GM18498 (cell line): Measurements from ENCODE around the gene PXMP2.
"Not testable (repeated sequence)": the region's sequence is repeated elsewhere in the genome, so short reads cannot be mapped to it uniquely, and the experiment has no call there.

Source experiments
- ATAC-seq: cut with Tn5 transposase; IDR thresholded peaks from one replicate; pipeline ENCODE4 v1.9.1; 2021; ENCODE audit warnings: mild to moderate bottlenecking, moderate library complexity; ENCODE audit not compliant: unreplicated experiment

Gene PXMP2

DNA sequence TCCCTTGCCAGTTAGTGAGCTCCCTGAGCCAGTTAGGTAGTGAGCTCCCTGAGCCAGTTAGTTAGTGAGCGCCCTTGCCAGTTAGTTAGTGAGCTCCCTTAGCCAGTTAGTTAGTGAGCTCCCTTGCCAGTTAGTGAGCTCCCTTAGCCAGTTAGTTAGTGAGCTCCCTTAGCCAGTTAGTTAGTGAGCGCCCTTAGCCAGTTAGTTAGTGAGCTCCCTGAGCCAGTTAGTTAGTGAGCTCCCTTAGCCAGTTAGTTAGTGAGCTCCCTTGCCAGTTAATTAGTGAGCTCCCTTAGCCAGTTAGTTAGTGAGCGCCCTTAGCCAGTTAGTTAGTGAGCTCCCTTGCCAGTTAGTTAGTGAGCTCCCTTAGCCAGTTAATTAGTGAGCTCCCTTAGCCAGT, 4.6 kb downstream of the PXMP2 start:
- ATAC-seq: not testable (repeated sequence)

DNA sequence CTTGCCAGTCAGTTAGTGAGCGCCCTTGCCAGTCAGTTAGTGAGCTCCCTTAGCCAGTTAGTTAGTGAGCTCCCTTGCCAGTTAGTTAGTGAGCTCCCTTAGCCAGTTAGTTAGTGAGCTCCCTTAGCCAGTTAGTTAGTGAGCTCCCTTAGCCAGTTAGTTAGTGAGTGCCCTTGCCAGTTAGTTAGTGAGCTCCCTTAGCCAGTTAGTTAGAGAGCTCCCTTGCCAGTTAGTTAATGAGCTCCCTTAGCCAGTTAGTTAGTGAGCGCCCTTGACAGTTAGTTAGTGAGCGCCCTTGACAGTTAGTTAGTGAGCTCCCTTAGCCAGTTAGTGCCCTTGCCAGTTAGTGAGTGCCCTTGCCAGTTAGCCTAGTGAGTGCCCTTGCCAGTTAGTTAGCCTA, 7.5 kb downstream of the PXMP2 start:
- ATAC-seq: not testable (repeated sequence)

- no peak for ATAC-seq
Observed at GRCh38 chr12:132695431-132695830, 8.0 kb downstream of the PXMP2 start.

- no peak for ATAC-seq
Observed at GRCh38 chr12:132698341-132698740, 11.0 kb downstream of the PXMP2 start.

GRCh38 chr12:132700212-132700822, 12.9 kb downstream of the PXMP2 start:
- ATAC-seq: peak; percentile 52

DNA sequence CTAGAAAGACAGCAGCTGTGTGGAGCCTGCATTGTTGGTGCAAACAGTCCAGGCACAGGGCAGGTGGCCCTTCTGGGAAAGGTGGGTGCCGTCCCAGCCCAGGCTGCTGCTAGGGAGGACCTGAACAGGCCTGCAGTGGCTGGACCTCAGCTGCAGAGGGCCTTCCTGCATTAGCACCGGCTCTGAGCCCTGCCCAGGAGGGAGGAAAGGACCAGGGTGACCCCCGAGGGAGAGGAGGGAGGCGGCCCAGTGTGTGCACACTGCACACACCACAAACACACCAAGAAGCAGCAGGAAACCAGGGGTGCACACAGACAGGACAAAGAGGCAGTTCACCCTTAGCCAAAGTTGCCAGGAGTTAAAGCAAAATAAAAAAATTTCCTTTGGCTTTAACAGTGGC, 15.3 kb downstream of the PXMP2 start:
- ATAC-seq: no peak

GRCh38 chr12:132703641-132704040, 16.3 kb downstream of the PXMP2 start:
- ATAC-seq: no peak

GRCh38 chr12:132707241-132707640, 19.9 kb downstream of the PXMP2 start:
- ATAC-seq: no peak

GRCh38 chr12:132708150-132708549, 20.8 kb downstream of the PXMP2 start:
- ATAC-seq: no peak

- peak; percentile 23 for ATAC-seq
Observed at GRCh38 chr12:132710043-132710404, 22.6 kb downstream of the PXMP2 start.

DNA sequence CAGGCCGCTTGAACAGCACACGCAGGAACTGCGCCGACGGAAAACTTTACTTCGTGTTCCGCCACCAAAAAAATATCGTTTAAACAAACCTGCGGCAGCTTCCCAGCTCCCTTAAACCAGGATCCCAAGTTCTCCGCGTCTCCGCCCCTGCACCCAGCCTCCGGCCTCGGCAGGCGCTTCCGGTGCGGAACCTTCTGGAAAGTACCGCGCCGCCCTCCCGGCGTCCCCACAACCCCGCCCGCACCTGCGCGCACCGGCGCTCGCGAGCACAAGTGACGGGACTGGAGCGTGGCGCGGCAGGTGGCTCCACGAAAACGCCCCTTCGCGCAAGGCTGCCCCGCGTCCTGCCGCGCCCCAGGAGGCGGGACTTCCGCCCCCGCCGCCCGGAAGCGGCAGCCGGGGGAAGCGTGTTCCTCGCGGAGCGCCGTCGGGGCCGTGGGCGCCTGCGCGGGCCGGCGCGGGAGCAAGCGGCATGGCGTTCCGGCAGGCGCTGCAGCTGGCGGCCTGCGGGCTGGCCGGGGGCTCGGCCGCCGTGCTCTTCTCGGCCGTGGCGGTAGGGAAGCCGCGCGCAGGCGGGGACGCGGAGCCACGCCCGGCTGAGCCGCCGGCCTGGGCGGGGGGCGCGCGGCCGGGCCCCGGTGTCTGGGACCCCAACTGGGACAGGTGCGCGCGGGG, 23.2 kb downstream of the PXMP2 start, which contains the start of gene PGAM5:
PGAM5 (plus strand) TSS at position 438 of the 675 bp plus-strand sequence; CDS start at position 473, 35 bp downstream.
- ATAC-seq: peak; percentile 93

DNA sequence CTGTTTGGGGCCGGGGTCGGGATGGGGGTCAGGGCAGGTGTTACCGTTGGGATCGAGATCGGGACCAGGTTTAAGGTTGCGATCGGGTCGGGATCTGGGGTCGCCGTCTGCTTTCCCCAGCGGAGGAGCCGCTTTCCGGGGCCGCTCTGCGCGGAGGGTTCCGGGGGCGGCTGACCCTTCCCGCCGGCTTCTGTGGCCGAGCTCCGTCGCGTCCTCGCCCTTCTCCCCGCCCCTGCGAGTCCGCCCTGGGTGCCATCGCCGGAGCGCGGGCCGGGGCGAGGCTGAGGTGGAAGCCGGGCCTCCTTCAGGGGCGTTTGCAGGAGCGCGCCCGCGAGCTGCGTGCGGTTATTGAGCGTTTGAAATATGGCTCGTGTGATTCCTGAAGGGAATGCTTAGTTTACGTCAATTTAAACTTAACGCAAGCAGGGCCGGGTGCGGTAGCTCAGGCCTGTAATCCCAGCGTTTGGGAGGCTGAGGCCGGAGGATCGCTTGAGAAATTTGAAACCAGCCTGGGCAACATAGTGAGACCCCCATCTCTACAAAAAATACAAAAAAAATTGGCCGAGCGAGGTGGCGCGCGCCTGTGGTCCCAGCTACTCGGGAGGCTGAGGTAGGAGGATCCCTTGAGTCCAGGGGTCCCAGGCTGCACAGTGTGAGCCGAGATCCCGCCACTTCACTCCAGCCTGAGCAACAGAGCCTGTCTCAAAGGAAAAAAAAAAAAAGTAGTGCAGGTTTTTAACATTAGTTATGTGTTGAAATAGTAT, 23.9 kb downstream of the PXMP2 start:
- no peak for ATAC-seq

- ATAC-seq: no peak
Observed at GRCh38 chr12:132713123-132713522, 25.7 kb downstream of the PXMP2 start.

DNA sequence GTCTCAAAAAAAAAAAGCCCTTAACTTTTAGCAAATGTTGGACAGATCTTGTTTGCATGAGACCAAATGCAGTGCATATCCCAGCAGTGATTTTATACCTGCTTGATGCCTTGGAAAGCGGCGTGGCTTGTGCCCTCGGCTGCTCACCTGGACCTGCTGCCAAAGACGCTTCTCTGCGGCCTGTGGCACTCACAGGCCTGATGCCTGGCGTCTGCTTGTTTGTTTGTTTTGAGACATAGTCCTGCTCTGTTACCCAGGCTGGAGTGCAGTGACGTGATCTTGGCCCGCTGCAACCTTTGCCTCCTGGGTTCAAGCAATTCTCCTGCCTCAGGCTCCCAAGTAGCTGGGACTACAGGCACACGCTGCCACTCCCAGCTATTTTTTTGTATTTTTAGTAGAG, 28.5 kb downstream of the PXMP2 start:
- no peak for ATAC-seq

- ATAC-seq: no peak
Observed at GRCh38 chr12:132716356-132716755, 29.0 kb downstream of the PXMP2 start.

- ATAC-seq: no peak
Observed at GRCh38 chr12:132717011-132717410, 29.6 kb downstream of the PXMP2 start.

DNA sequence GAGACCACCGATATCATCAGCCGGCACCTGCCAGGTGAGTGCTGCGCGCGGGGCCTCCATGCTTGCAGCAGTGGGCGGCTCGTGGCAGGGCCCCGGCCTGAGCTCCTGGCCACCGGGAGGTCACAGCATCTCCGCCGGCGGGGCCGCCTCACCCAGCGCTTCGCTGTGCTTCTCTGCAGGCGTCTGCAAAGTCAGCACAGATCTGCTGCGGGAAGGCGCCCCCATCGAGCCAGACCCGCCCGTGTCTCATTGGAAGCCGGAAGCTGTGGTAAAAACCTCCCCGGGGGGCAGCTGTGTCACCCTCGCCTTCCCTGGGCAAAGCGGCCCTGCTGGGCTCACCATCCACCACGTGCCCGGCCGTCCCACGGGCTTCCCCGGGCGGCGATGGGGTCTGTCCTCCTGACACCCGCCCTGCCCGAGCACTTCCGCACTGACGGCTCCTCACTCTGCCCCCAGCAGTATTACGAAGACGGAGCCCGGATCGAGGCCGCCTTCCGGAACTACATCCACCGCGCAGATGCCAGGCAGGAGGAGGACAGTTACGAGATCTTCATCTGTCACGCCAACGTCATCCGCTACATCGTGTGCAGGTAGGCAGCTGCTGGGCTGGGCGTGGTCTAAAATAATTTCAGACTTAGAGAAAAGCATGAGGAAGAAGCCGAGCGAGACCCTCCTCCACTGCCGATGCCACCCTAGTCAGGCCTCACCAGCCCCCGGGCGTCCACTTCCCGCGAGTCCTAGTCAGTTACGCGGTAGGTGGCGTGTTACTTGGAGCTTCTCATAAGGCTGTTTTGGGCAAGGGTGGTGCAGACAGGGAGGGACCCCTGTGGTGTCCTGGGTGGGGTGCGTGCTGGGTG, 30.4 kb downstream of the PXMP2 start:
- no peak for ATAC-seq

- ATAC-seq: no peak
Observed at GRCh38 chr12:132718644-132719043, 31.3 kb downstream of the PXMP2 start.

GRCh38 chr12:132719141-132719953, 32.0 kb downstream of the PXMP2 start:
- no peak for ATAC-seq

DNA sequence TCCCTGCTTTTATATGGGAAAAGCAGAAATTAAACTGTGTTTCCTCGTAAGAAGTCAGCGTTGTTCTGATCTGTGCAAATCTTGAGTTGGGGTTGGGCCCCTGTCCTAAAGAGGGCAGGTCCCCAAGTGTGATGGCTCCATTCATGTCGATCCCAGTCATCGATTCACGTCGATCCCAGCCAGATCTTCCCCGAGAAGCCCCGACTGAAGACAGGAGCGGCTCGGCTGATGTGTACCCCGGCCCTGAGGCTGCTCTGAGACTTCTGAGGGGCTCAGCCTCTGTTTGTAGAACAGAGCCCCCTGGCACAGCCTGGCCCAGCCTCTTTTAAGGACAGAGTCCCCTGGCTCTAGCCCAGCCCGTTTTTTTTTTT, 32.6 kb downstream of the PXMP2 start:
- no peak for ATAC-seq
